ENCODE results near the gene PLCB4.

DNA sequence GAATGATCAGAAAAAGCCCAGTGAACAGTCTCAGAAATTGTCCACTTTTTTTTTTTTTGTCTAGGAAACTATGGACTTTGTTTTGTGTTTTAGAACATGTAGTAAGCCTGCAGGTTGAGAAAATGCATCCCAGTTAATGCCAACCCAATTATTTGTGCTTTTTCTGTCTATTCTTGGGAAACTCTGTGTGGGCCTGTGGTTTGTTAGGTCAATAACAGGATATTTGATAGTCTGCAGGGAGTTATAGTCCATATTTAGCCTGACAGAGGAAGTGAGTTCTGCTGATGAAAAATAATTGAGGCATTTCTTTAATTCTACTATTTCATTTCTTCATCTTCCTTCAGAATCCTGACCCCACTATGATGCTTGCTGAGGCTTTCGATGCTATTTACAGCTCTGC is 291.5 kb downstream of the PLCB4 start:
- TF ChIP-seq, protein P1, sequence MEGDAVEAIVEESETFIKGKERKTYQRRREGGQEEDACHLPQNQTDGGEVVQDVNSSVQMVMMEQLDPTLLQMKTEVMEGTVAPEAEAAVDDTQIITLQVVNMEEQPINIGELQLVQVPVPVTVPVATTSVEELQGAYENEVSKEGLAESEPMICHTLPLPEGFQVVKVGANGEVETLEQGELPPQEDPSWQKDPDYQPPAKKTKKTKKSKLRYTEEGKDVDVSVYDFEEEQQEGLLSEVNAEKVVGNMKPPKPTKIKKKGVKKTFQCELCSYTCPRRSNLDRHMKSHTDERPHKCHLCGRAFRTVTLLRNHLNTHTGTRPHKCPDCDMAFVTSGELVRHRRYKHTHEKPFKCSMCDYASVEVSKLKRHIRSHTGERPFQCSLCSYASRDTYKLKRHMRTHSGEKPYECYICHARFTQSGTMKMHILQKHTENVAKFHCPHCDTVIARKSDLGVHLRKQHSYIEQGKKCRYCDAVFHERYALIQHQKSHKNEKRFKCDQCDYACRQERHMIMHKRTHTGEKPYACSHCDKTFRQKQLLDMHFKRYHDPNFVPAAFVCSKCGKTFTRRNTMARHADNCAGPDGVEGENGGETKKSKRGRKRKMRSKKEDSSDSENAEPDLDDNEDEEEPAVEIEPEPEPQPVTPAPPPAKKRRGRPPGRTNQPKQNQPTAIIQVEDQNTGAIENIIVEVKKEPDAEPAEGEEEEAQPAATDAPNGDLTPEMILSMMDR (IDR thresholded peaks at IDR 0.05), result no peak
- TF ChIP-seq POLR2A (IDR thresholded peaks at IDR 0.05; ENCODE audit: low read depth) (no peak), POLR2AphosphoS5 (IDR thresholded peaks at IDR 0.05) (no peak)
